ENCODE measurements around the gene MAPK12.
A peak's percentile ranks its signal among the peaks of the same experiment; 100 is the strongest.

Gene MAPK12

DNA sequence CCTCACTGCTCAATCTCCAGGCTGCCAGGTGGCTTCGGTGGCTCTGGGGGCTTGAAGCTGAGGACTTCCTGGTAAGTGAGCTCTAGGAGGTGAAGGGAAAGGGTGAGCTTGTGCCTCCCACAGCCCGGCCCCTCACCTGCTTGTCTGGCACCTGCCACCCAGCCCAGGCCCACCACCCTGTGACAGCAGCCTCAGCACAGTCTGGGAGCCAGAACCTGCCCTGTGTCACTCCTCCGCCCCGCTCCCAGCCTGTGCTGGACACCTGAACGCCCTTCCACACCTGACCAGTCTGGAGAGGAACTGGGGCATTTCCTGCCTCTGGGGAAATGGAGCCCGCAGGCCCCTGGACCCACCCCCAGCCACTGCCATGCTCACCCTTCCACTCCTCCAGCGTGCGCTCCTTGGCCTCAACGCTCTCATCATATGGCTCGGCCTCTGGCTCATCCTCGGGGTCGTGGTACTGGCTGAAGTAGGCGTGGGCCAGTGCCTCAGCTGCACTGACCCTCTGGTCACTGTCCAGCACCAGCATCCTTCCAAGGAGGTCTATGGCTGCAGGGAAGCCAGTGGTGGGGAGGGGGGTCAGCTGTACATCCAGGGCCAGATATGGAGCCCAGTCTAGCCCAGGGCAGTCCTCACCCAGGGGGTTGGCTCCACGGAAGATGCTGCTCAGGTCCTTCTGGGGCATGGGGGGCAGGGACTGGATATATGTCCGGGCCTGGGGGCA lies 3.6 kb upstream of the MAPK12 start:
- DNase-seq = no peak

DNA sequence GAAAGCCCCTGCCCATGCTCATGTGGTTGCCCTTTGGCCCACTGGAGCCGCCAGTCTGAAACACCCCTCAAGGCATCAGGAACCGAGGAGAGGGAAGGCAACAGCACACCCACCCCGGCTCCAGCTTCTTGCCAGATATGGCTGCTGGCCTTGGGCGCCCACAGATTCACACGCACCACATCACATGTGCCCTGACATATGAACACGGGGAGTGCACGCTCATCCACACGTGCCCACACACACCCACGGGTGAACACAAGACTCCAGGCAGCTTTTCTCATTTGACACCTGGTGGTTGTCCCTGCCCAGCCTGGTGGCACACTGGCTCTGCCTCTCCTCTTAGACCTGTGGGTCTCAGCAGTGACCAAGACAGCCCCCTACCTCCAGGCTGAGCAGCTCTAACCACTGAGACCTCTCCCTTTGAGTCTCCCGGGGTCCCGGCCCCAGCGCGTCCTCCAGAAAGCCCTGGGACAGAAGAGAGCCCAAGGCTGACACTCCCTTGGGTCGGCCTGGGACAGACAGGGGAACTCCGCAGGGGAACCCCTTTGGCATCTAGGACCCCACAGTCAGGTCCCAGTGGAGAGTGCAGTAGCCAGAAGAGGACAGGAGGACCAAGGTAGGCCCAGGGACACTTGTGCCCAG lies 2.7 kb upstream of the MAPK12 start:
- DNase-seq = no peak

DNA sequence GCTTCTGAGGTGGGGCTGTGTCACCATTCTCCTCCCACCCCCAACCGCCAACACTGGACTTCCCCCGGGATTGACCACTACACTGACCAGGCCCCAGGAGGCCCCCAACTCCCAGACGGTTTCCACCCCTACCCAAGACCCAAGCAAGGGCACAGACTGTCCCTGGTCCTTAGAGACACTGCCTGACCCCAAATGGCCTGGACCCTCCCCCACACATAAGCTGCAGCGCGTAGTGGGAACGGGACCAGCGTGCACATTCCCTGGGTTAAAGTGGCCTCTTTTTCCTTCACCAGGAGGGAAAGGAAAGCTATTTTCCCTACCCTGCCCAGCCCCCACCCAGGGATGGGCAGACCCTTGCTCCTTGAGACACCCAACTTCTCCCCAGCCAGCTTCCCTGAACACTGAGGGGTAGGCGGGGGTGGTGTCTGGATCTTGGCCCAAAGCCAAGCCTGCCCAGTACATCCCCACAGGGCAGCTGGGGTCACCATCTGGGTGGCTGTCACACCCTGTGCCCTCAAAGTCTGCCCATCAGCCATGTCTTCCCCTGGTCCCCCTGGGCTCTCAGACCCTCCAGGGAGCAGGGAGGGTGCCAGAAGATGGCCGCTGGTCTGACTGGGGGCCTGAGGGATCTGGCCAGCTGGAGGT lies 1.6 kb upstream of the MAPK12 start:
- no peak for DNase-seq

DNA sequence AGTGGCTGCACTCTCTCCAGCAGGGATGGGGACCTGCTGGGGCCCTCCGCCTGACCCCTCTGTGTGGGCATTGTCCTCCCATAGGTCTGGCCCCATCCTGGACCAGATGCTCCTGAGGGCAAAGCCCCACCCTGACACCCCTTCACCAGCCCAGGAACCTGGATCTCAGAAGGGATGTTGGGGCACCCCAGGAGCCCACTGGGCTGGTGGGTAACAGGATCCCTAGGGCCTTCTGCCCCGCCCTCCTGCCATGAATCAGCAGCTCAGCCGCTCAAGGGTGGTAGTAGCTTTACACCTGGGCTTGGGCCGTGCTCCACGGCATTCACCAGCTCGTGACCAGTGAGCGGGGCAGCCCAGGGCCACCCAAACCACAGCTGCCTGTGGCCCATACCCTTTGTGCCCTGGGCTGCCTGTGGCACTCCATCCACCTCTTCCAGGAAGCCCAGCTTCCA lies 1.0 kb upstream of the MAPK12 start:
- no peak for DNase-seq

DNA sequence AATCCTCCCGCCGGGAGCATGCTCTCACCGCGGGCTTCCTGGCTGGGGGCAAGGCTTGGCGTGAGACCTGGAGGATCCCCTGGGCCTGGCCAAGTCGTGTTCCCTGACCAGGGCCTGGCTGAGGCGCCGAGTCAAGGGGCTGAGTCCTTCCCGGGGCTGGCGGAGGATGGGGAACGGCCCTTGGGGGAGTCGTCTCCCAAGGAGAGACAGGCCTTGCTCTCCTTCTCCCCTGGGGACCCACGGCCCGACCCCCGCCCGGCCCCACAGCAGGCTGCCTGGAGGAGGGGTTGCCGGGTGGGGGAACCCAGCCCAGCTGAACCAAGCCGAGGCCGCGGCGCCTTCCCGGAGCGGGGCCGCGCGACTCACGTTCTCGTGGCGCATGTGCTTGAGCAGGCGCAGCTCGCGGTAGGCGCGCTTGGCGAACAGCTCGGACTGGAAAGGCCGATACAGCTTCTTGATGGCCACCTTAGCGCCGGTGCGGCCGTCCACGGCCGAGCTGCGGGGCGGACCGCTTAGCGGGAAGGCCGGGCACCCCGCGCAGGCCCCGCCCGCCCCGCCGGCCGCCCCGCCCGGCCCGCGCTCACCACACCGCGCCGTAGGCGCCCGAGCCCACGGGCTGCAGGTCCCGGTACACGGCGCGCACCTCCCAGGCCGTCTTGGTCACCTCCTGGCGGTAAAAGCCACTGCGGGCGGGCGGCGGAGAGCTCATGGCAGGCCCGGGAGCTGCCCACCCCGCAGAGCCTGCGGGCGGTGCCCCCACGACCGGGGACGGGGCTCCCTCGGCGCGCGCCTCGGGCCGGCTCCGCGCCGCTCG lies 475 bp downstream of the MAPK12 start:
- DNase-seq = no peak

DNA sequence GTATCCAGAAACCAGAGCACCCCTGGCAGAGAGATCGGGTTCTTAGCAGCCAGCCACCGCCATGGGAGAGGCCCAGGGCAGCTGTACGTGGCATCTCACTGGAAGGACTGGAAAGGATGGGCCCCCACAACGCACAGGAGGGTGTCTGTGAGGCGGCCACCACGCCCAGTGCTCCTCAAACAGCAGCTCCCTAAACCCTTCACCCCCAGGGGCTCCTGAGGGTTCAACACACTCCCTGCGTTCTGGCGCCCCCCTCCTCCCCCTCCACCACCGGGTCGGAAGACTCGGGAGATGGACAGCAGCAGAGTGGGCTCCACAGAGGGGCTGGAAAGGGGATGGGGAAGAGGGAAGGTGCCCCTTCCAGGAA lies 1.1 kb downstream of the MAPK12 start:
- no peak for DNase-seq

DNA sequence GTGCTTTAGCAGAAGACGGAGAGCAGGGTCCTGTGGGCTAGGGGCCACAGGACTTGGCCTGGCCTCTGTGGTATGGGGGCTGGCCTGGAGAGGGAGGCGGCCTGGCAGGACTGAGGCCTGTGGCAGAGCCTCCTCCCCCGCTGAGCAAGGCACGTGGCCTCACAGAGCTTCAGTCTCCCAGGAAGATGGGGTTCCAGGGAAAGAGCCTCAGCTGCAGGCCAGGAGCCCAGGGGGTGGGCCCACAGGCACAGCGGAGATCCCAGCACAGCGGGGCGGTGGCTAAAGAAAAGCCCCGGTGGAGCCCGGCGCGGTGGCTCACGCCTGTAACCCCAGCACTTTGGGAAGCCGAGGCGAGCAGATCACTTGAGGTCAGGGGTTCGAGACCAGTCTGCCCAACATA lies 2.2 kb downstream of the MAPK12 start:
- no peak for DNase-seq

DNA sequence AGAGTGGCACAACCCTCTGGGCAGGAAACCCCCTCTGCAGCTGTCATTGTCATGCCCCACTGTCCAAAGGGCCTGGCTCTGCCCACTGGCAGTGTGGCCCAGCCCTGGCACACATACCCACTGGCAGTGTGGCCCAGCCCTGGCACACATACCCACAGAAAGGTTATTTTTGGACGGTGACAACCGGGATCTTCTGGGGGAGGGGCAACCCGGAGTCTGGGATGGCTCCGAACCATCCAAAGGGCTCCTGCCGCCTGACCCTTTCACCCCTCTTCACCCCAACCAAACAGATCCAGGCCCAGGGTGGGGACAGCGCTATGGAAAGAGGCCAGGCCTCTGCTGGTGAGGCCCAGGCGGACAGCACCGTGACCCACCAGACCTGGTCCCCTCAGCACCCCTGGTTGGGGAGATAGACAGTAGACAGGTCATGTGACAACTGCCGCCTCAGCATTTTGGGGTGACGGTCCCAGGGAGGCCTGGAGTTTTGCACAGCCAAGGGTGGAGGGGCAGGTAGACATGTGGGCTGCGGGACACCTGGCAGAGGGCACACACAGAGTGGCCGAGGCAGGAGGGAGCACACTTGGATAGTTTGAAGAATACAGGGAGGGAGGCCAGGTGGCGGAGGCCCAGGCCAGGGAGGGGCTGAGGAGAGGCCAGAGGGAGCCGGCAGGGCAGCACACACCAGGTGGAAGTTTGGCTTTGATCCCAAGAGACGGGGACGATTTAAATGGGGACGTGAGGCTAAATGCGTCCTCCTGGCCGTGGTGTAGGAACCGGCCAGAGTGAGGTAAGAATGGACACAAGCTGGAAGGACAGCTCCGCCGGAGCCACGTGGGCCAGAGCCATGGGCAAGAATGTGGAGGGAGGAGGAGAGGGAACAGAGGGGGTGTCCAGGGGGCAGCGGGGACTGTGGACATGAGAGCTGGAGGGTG lies 2.9 kb downstream of the MAPK12 start:
- DNase-seq = no peak

DNA sequence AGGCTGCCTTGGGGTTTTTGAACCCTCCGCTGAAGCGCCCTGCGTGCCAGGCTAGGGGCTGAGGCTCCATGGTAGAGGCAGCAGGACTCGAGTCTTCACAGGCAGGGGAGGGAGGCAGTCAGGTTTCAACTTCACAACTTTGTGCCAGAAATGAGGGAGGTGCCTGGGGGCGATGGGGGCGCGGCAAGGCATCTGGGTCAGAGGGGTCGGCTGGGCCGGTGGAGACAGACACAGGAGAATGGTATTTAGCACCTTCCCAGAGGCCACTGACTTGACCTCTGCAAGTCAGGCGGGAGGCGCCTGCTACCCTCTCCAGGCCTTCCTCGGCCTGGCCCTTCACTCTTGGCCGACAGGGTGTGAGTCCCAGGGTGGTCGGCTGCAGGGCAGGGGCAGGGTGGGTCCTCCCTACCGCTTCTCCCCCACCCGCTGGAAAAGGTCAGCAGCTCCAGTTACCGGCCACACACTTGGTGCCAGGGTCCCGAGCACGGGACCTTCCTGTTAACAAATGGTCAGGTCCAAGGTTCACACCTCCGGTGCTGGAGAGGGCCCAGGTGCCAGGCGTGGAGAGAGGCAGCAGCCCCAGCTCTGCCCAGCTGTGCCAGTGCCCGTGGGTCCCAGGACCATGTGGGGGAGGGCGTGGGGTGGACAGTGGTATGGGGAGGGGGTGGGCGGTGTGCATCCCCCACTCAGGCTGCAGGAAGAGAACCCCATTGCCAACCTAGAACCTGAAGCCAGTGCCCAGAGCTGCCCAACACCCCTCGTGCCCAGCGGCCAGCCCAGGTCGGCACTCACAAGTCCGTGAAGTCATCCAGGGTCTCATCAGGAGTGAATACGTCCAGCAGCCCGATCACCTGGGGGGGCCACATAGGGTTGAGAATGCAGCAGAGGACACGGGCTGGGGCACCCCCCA lies 3.8 kb downstream of the MAPK12 start:
- DNase-seq = no peak

DNA sequence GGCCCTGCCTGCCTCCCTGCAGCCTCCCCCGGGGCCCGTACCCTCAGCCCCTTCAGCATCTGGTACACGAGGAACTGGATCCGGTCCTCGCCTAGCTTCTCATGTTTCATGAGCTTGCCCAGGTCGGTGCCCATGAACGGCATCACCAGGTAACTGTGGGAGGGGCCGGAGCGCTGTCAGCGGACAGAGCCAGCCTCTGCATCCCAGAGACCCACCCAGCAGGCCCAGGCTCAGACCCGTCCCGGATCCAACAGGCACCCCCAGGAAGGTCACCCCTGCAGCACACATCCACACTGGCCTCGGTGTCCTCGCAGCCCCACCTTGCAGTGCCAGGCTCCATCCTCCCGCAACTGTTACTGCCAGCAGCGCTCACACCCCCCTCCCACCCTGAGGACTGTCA lies 4.4 kb downstream of the MAPK12 start:
- DNase-seq = no peak

DNA sequence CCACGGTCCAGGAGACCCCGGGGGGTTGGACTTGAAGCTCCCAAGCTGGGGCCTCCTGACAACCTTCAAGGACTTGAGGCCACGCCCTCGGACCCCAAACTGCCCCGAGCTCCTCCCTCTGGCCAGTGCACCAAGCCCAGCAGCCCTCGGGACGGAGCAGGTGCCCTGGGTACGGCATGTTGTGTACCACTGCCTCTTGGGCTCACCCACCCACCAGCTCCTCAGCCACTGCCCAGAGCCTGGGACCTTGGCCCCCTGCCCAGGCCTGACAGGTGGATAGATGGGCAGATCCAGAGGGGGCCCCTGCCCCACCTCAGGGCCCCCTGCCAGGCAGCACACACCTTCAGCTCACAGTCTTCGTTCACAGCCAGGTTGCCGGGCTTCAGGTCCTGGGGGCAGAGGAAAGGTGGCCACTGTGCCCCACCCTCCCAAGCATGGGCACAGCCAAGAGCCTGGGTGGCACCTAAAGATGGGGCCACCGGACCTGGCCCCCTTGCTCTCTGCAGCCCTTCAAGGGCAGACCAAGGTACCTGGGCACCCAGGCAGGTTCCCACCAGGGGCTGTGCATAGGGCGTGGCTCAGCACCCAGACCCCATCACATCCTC lies 5.1 kb downstream of the MAPK12 start:
- no peak for DNase-seq

DNA sequence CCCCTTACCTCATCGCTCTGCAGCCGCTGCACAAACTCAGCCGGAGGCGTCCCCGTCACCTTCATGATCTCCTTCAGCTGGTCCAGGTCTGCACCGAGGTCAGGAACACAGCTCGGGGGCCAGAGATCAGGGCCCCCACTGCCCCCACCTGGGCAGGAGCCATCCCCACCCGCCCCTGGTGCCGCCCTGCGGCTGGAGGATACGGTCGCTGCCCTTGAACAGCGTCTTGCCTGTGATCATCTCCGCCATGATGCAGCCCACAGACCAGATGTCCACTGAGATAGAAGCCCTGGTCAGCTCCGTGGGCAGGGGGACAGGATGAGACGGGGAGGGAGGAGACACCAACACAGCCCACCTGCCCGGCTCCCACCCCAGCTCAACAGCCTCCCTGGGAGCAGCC lies 5.9 kb downstream of the MAPK12 start:
- no peak for DNase-seq

DNA sequence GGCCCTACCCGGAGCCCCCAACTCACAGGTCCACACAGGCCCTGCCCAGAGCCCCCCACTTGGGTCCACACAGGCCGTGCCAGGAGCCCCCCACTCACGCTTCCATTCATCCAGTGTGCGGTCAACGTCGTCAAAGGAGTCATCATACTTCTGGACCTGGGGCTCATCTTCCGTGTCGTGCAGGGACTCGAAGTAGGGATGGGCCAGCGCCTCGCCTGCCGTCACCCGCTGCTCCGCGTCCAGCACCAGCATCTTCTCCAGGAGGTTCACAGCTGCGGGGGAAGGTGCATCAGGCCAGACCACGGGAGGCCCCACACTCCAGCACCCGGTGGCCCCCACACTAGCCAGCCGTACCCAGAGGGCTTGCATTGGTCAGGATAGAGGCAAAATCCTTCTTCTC lies 6.4 kb downstream of the MAPK12 start:
- DNase-seq = no peak

DNA sequence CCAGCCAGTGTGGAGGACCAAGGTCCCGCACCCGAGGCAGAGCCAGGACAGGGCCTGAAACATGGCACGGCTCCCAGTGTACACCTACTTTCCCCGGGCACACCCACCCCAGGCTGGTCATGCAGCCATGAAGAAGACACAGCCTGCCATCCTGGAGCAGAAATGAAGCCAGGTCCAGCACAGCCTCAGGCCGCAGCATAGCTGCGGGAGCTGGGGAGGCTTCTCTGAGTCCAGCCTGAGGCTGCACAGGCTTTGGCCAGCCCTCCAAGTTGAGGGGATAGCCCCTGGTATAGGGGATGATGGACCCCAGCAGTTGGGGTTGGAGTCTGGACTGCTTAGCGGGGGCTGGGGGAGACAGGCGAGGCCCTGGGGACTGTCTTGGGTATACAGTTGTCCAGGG lies 7.5 kb downstream of the MAPK12 start:
- no peak for DNase-seq

DNA sequence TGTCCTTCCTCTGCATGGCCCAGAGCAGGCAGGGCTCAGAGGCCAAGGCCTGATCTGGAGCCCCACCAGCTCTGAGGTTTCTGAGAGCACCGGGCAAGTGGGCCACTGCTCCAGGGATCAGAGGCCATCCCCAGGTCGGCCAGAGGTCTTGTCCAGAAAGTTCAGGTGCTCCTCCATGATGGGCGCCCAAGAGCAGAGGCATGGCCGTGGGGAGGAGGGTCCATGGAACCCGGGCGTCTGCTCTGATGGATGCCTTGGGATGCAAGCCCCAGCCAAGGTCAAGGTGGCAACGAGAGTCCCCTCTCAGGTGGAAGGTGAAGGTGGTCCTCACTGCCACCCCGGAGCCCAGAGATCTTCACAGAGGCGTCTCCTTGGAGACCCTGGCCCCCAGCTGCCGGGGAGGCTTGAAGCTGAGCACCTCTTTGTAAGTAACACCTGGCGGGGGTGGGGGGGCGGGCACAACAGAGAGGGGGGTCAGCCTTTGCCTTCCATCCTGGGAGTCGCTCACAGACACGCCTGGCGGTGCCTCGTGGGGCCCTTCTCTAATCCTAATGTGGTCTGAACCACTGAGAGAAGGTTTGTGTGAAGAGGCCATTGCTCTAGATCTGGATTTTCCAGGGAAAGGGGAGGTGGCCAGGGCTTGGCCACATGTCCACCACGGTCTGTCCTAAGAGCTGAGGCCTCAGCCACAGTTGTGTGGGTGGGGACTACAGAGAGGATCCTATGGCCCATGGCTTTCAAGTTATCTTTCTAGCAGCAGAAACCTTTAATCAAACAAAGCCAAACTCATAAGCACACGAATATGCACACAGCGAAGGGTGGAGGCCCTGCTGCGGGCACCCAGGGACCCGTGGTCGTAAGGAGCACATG lies 8.2 kb downstream of the MAPK12 start:
- DNase-seq = no peak

DNA sequence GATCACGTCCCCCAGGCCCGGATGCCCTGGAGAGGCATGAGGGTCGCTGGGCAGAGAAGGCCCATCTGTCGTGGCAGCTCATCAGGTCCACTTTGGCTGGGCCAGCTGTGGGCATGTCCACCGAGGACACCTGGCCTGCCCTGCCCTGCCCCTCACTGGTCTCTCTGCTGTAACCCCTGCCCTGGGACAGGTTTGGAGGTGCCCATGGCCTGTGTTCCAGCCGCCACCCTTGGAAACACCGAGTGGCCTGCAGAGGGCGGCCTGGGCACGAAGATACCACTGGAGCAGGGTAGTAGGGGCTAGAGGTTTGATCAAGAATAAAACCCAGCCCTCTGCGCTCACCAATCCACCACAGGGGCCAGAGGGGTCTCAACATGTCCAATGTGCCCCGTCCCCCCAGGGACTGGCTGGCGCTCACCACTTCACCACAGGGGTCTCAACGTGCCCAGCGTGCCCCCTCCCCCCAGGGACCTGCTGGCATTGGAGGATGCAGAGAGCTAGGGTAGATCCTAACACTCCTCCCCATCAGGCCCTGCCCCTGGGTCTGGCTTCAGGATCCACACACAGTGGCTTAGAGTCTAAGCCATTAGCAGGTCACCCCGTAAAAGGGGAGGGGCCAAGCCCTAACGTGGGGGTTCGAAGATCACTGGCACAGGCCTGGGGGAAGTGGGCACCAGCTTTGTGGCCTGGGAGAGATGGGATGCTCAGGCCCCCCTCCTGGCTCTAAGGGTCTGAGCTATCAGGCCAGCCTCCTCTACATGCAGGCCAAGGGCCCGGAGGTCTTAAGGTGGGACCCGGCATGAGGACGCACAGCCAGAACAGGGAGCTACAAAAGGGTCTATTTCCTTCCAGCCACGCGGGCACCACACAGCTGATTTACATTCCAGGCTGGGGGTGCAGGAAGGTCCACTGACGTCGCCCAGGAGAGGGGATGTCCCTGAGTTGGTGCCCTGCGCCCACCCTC lies 9.1 kb downstream of the MAPK12 start:
- peak; percentile 63 for DNase-seq

DNA sequence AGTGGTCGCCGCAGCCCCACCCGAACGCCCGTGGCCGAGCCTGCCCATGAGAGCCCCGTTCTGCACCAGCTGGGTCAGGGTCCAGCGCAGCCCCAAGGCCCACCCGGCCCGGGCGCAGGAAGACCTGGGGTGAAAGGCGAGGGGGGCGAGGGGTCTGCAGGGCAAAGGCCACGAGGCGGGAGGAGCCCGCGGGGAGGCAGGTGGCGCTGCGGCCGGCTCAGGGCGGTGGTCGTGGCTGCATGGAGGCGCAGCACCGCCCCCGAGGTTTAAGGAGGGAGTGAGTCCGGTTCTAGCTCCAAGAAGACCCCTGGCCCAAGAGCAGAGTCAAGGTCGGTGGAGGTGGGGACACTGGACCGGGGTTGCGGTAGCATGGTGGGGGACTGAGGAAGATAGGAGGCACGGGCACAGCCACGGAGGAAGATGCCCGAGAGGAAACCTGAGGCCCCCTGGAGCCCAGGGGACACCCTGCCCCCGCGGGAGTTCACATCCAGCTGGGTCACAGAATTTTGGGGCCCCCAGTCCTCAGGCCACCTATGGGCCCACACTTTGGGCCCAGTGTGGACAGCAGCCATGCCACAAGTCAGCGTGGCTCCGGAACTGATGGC lies 9.9 kb downstream of the MAPK12 start:
- DNase-seq = no peak
